GM12878 (cell line): Measurements from ENCODE around the gene FKBP8. TPM values are rescaled to one million over a fixed set of nuclear protein-coding genes. Genes with fewer than 3 reads are reported as not detected.
A peak's percentile ranks its signal among the peaks of the same experiment; 100 is the strongest.

Experiments used
- ASH2L ChIP-seq: fragments of 300-600, 200-600 bp; sonication (generic); IDR thresholded peaks from 2 replicates; pipeline ENCODE4 v1.6.1; 2017; ENCODE audit warnings: low read depth, mild to moderate bottlenecking, borderline replicate concordance
- BCL11A ChIP-seq: IDR thresholded peaks from 2 replicates; pipeline ENCODE4 v1.6.1; 2011; ENCODE audit warnings: low read depth, low read length
- BHLHE40 ChIP-seq, 2 experiments: fragments of 450-650 bp in 1 of 2; IDR thresholded peaks; 2 replicates each; pipeline ENCODE4 v1.6.1; 2011 to 2017; ENCODE audit warnings: low read depth in 2 of 2, borderline replicate concordance in 1 of 2, improper control_type of control experiment in 1 of 2, low read length in 1 of 2, mild to moderate bottlenecking in 1 of 2
- CHD2 ChIP-seq: IDR thresholded peaks from 2 replicates; pipeline ENCODE4 v1.6.1; 2011; ENCODE audit warnings: low read depth, low read length, improper control_type of control experiment, borderline replicate concordance
- EZH2 ChIP-seq: IDR thresholded peaks from 2 replicates; pipeline ENCODE4 v1.6.1; 2012; ENCODE audit warnings: low read depth, mild to moderate bottlenecking, control low read depth, inconsistent platforms, low read length, borderline replicate concordance; ENCODE audit not compliant: control insufficient read depth
- HDGF ChIP-seq: fragments of 450-650 bp; IDR thresholded peaks from 2 replicates; pipeline ENCODE4 v1.6.1; 2016; ENCODE audit warnings: antibody characterized with exemption
- IRF4 ChIP-seq: IDR thresholded peaks from 2 replicates; pipeline ENCODE4 v1.6.1; 2011; ENCODE audit warnings: low read depth, low read length
- MAX ChIP-seq: IDR thresholded peaks from 2 replicates; pipeline ENCODE4 v1.6.1; 2012; ENCODE audit warnings: low read depth, low read length, improper control_type of control experiment
- MEF2B ChIP-seq: fragments of 450-650 bp; IDR thresholded peaks from 2 replicates; pipeline ENCODE4 v1.6.1; 2018; ENCODE audit warnings: mild to moderate bottlenecking, moderate library complexity; ENCODE audit not compliant: partially characterized antibody, poor library complexity, severe bottlenecking
- MTA2 ChIP-seq: fragments of 450-650 bp; IDR thresholded peaks from 2 replicates; pipeline ENCODE4 v1.6.1; 2016; ENCODE audit warnings: low read depth, mild to moderate bottlenecking, moderate library complexity
- MXI1 ChIP-seq: fragments of 150-350 bp; IDR thresholded peaks from 2 replicates; pipeline ENCODE4 v1.6.1; 2011; ENCODE audit warnings: low read depth, mild to moderate bottlenecking, inconsistent platforms, low read length, improper control_type of control experiment
- NKRF ChIP-seq: fragments of 450-650 bp; conservative IDR thresholded peaks from 2 replicates; pipeline ENCODE4 v1.6.1; 2017; ENCODE audit warnings: mild to moderate bottlenecking, moderate library complexity
- PAX5 ChIP-seq: IDR thresholded peaks from 2 replicates; pipeline ENCODE4 v1.6.1; 2011; ENCODE audit warnings: low read depth, low read length, borderline replicate concordance
- PBX3 ChIP-seq: IDR thresholded peaks from 2 replicates; pipeline ENCODE4 v1.6.1; 2011; ENCODE audit warnings: mild to moderate bottlenecking, low read depth, low read length, moderate library complexity; ENCODE audit not compliant: insufficient replicate concordance
- PML ChIP-seq: IDR thresholded peaks from 2 replicates; pipeline ENCODE4 v1.6.1; 2012; ENCODE audit warnings: low read length, inconsistent platforms
- POLR2AphosphoS5 ChIP-seq: IDR thresholded peaks from 2 replicates; pipeline ENCODE4 v1.6.1; 2011; ENCODE audit warnings: mild to moderate bottlenecking, low read length, inconsistent platforms
- RB1 ChIP-seq: fragments of 450-650 bp; formaldehyde crosslinking; IDR thresholded peaks from 2 replicates; pipeline ENCODE4 v1.6.1; 2017; ENCODE audit warnings: mild to moderate bottlenecking, borderline replicate concordance
- SKIL ChIP-seq: fragments of 450-650 bp; IDR thresholded peaks from 2 replicates; pipeline ENCODE4 v1.6.1; 2017; ENCODE audit warnings: mild to moderate bottlenecking, low read depth, inconsistent platforms; ENCODE audit not compliant: poor library complexity, severe bottlenecking
- SMARCA5 ChIP-seq: fragments of 450-650 bp; IDR thresholded peaks from 2 replicates; pipeline ENCODE4 v1.6.1; 2017; ENCODE audit warnings: mild to moderate bottlenecking
- STAT3 ChIP-seq: IDR thresholded peaks from 2 replicates; pipeline ENCODE4 v1.6.1; 2011; ENCODE audit warnings: low read depth, low read length, improper control_type of control experiment
- TBL1XR1 ChIP-seq: IDR thresholded peaks from 2 replicates; pipeline ENCODE4 v1.6.1; 2012; ENCODE audit warnings: low read depth, low read length, improper control_type of control experiment
- YY1 ChIP-seq: IDR thresholded peaks from 2 replicates; pipeline ENCODE4 v1.6.1; 2011; ENCODE audit warnings: low read depth, mild to moderate bottlenecking, low read length
- ZNF274 ChIP-seq: IDR thresholded peaks from one replicate; pipeline ENCODE4 v1.8.0; 2011; ENCODE audit not compliant: insufficient read length, insufficient read depth
- ZNF384 ChIP-seq: IDR thresholded peaks from 2 replicates; pipeline ENCODE4 v1.6.1; 2012; ENCODE audit warnings: low read depth, mild to moderate bottlenecking, low read length, improper control_type of control experiment, borderline replicate concordance
- ZZZ3 ChIP-seq: IDR thresholded peaks from 2 replicates; pipeline ENCODE4 v1.6.1; 2011; ENCODE audit warnings: low read depth; ENCODE audit not compliant: control insufficient read depth, insufficient read length
- polyA plus RNA-seq, 11 experiments: library from polyadenylated mRNA; depleted of rRNA in 4 of 11; unstranded in 6 of 11; stranded (reverse) in 5 of 11; fragments of >200 nt; fragmentation: Nextera tagmentation in 4 of 11; fragmentation: Illumina TruSeq in 1 of 11; extraction: Ambion mirVana in 4 of 11; extraction: Trizol in 1 of 11; gene quantifications; 1 replicate in 1 of 11; 2 replicates in 10 of 11; pipeline versions ENCODE4 v1.2.1 to v1.2.3, GENCODE V29; 2011 to 2016; ENCODE audit warnings: inconsistent platforms in 2 of 11, missing spikeins in 2 of 11, low read depth in 1 of 11
- total RNA-seq, 4 experiments: library from RNA; depleted of rRNA in 3 of 4; stranded (reverse); fragments of >200 nt in 3 of 4; fragmentation: Illumina TruSeq in 1 of 4; extraction: Trizol in 1 of 4; gene quantifications; 2 replicates each; pipeline versions ENCODE4 v1.2.1 to v1.2.3, GENCODE V29; 2013 to 2021

The FKBP8 gene
- total and polyA plus RNA-seq, 10 of the 15 experiments (the other 5 are each of a cell fraction or from before 2014, with no cell fraction given), result 0.13 to 205 (median 95.4) TPM

GRCh38 chr19:18542941-18543813 lies at the start of gene FKBP8 (continued):
- TF ChIP-seq PBX3 (peak; percentile 97), IRF4 (no peak), MAX (0 out of 2 replicates have a peak, but pooled peaks have one; percentile 4), CHD2 (peak; percentile 78), BCL11A (no peak), EZH2 (no peak), YY1 (no peak), PAX5 (no peak), MXI1 (no peak), SKIL (no peak), NKRF (no peak), BHLHE40 (IDR thresholded peaks at IDR 0.05; ENCODE audit: borderline replicate concordance in 1 of 2, low read depth in 2 of 2, low read length in 1 of 2) (peak in 1 of 2 experiments; percentile 31; a peak in 1 of 4 replicates), ZZZ3 (no peak), STAT3 (no peak), PML (no peak), POLR2AphosphoS5 (no peak; the same call in 1 of the 2 replicates), ZNF384 (no peak), ZNF274 (no peak), MEF2B (no peak), MTA2 (no peak), SMARCA5 (no peak), TBL1XR1 (no peak), RB1 (no peak), HDGF (no peak), ASH2L (no peak)
